ENCODE measurements around the gene RTKN.

DNA sequence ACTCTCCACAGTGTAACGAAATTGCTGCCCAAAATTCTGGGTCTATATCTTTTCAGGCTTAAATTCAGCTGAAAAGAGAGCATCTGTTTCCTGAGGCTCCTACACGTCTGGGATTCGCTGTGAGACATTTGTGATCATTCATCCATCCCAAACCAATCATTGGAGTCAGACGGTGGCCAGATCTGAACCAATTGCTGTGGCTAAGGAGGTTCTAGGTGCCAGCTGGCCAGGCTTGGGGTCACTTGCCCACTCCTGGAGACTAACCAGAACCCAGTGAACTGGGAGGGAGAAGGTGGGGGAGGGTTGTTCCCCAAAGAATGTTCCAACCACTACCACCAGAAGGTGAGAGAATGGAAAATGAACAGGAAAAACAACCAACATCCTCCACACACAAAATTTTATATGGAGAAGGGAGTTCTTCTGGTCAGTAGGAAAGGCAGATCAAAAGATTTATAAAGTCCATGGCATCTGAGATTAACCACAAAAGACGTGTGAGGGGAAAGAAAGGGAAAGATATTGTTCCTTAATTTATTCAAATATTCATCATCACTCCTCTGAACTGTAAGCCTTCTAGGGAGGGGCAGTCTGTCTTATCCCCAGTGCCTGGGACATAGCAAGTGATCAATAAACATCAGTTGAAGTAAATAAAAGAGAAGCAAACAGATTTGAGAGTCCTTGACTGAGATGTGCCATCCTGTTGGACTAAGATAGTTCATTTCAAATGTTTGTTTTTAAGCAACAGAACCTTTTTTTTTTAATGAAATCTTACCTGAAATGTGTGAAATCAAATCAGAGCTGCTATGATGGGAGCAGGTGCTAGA lies 3.0 kb upstream of the RTKN start:
- TF ChIP-seq, protein P1, sequence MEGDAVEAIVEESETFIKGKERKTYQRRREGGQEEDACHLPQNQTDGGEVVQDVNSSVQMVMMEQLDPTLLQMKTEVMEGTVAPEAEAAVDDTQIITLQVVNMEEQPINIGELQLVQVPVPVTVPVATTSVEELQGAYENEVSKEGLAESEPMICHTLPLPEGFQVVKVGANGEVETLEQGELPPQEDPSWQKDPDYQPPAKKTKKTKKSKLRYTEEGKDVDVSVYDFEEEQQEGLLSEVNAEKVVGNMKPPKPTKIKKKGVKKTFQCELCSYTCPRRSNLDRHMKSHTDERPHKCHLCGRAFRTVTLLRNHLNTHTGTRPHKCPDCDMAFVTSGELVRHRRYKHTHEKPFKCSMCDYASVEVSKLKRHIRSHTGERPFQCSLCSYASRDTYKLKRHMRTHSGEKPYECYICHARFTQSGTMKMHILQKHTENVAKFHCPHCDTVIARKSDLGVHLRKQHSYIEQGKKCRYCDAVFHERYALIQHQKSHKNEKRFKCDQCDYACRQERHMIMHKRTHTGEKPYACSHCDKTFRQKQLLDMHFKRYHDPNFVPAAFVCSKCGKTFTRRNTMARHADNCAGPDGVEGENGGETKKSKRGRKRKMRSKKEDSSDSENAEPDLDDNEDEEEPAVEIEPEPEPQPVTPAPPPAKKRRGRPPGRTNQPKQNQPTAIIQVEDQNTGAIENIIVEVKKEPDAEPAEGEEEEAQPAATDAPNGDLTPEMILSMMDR (IDR thresholded peaks at IDR 0.05), result no peak
- TF ChIP-seq POLR2A (IDR thresholded peaks at IDR 0.05), result no peak

Measured in adrenal gland (tissue), 5 donors.